ENCODE results near the gene NRL.
A peak's percentile ranks its signal among the peaks of the same experiment; 100 is the strongest.

The NRL gene

DNA sequence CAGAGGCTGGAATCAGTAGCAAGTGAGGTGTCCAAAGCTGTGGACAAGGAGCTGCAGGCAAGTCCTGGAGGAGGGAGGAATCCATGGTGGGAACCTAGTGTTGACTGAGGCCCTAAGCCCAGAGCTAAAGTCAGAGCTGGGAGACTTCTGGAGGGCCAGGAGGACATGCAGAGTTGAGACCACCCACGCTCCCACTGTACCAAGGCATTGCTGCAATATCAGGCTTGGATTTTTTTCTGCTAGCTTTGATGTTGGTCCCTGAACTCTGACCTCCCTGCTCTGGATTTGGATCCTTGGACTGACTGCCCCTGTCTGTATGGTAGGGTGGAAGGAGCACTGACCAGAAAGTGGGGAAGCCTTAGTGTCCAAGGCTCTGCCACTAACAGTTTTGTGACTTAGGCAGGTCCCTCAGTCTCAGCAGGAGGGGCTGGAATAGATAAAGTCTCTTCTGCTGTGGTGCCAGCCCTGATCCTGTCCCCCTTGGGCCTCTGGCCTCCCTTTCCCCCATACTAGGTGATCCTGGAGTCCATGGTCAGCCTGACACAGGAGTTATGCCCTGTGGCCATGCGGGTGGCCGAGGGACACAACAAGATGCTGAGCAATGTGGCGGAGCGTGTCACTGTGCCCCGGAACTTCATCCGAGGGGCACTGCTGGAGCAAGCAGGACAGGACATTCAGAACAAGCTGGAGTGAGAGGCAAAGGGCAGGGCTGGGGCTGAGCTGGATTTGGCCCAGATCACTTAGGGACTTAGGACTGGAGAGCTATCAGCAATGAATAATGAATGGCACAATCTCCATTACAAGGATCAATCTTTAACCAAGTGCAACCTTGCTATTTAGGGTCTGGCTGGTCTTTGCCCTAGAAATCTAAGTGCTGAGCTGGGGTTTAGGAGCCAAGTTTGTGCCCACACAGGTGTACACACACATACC is 53.5 kb downstream of the NRL start:
- H3K4me2 ChIP-seq (ENCODE audit: insufficient read depth, low read length, poor library complexity, severe bottlenecking) = no peak overlapping the region
- no peak overlapping the region for H4K8ac ChIP-seq (ENCODE audit: low read depth, low read length)
- no peaks in the 10 kb centered on the region for H3K36me3 ChIP-seq (replicated peaks in 1 of 2; ENCODE audit: control insufficient read depth in 2 of 2, insufficient read depth in 2 of 2, low read length in 2 of 2)
- no peak overlapping the region for H3K9ac ChIP-seq (ENCODE audit: low read depth, low read length, poor library complexity)
- H2BK5ac ChIP-seq (ENCODE audit: low read length) = no peak overlapping the region
- no peak overlapping the region for H3K4ac ChIP-seq (ENCODE audit: low read length)
- no CpG with 5 or more reads among the region's 7 CpGs for WGBS, 2 donors (ENCODE audit: extremely low coverage in 2 of 2, insufficient read length in 2 of 2, insufficient replicate concordance in 1 of 2)
- H2AK5ac ChIP-seq (ENCODE audit: low read depth, low read length) = no peak overlapping the region
- H3K23ac ChIP-seq (ENCODE audit: low read depth, low read length, poor library complexity) = no peak overlapping the region
- H3K18ac ChIP-seq (ENCODE audit: low read length) = no peak overlapping the region
- no peak overlapping the region for H2BK120ac ChIP-seq (ENCODE audit: low read depth, low read length)
- no peaks in the 10 kb centered on the region for H3K9me3 ChIP-seq (replicated peaks in 1 of 2; ENCODE audit: control insufficient read depth in 2 of 2, insufficient read depth in 1 of 2, low read depth in 1 of 2, low read length in 2 of 2)
- H2BK15ac ChIP-seq (ENCODE audit: low read length) = no peak overlapping the region
- H3K27ac ChIP-seq (replicated peaks; ENCODE audit: low read length) = no peak overlapping the region
- H3K14ac ChIP-seq (ENCODE audit: low read length) = no peak overlapping the region
- H3K79me1 ChIP-seq (ENCODE audit: low read depth, low read length) = no peaks in the 10 kb centered on the region
- H3K27me3 ChIP-seq (ENCODE audit: control insufficient read depth in 3 of 3, insufficient read depth in 3 of 3, low read depth in 1 of 3, low read length in 3 of 3) = no peaks in the 10 kb centered on the region
- no peak overlapping the region for H2AFZ ChIP-seq (ENCODE audit: low read length)
- no peak overlapping the region for H2BK12ac ChIP-seq (ENCODE audit: low read length)
- no peak overlapping the region for H3K4me3 ChIP-seq (ENCODE audit: low read length in 2 of 2)
- no peak overlapping the region for H4K91ac ChIP-seq (ENCODE audit: low read depth, low read length, poor library complexity)
- peaks cover 7 to 8% of the 10 kb centered on the region in 2 donors for H3K4me1 ChIP-seq (ENCODE audit: control insufficient read depth in 2 of 2, insufficient read depth in 1 of 2, low read depth in 1 of 2, low read length in 2 of 2)
- no peak for DNase-seq (ENCODE audit: low spot score)

DNA sequence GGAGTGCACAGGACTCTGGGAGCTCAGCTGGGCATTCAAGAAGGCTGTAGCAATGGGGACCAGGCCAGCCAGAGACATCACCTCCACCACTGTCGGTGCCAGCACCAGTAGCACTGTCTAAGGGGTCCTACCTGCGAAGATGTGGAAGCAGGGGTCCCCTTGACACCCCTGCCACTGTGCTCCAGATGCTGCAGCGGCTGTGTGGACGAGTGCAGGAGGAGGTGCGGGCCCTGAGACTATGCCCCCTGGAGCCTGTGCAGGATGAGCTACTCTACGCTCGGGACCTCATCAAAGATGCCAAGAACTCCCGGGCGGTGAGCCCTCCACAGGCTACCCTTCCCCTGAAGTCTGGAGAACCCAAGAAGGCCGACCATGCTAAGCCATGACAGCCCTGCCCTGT is 54.3 kb downstream of the NRL start:
- Histone ChIP-seq H3K4me3 (ENCODE audit: low read length in 2 of 2) (no peak overlapping the region), H3K27me3 (ENCODE audit: control insufficient read depth in 3 of 3, insufficient read depth in 3 of 3, low read depth in 1 of 3, low read length in 3 of 3) (no peaks in the 10 kb centered on the region), H3K9ac (ENCODE audit: low read depth, low read length, poor library complexity) (peak overlapping the region; percentile 26), H2BK120ac (ENCODE audit: low read depth, low read length) (no peak overlapping the region), H2BK12ac (ENCODE audit: low read length) (no peak overlapping the region), H3K9me3 (replicated peaks in 1 of 2; ENCODE audit: control insufficient read depth in 2 of 2, insufficient read depth in 1 of 2, low read depth in 1 of 2, low read length in 2 of 2) (no peaks in the 10 kb centered on the region), H3K27ac (replicated peaks; ENCODE audit: low read length) (no peak overlapping the region), H2BK5ac (ENCODE audit: low read length) (no peak overlapping the region), H3K36me3 (replicated peaks in 1 of 2; ENCODE audit: control insufficient read depth in 2 of 2, insufficient read depth in 2 of 2, low read length in 2 of 2) (no peaks in the 10 kb centered on the region), H3K4ac (ENCODE audit: low read length) (no peak overlapping the region), H2BK15ac (ENCODE audit: low read length) (no peak overlapping the region), H4K91ac (ENCODE audit: low read depth, low read length, poor library complexity) (no peak overlapping the region), H3K14ac (ENCODE audit: low read length) (no peak overlapping the region), H3K18ac (ENCODE audit: low read length) (no peak overlapping the region), H3K23ac (ENCODE audit: low read depth, low read length, poor library complexity) (no peak overlapping the region), H2AFZ (ENCODE audit: low read length) (no peak overlapping the region), H3K4me1 (ENCODE audit: control insufficient read depth in 2 of 2, insufficient read depth in 1 of 2, low read depth in 1 of 2, low read length in 2 of 2) (peaks cover 7 to 8% of the 10 kb centered on the region in 2 donors), H3K79me1 (ENCODE audit: low read depth, low read length) (no peaks in the 10 kb centered on the region), H2AK5ac (ENCODE audit: low read depth, low read length) (no peak overlapping the region), H3K4me2 (ENCODE audit: insufficient read depth, low read length, poor library complexity, severe bottlenecking) (no peak overlapping the region), H4K8ac (ENCODE audit: low read depth, low read length) (no peak overlapping the region)
- DNase-seq (ENCODE audit: low spot score) = no peak
- WGBS, 2 donors (ENCODE audit: extremely low coverage in 2 of 2, insufficient read length in 2 of 2, insufficient replicate concordance in 1 of 2) = no CpG with 5 or more reads among the region's 10 CpGs

DNA sequence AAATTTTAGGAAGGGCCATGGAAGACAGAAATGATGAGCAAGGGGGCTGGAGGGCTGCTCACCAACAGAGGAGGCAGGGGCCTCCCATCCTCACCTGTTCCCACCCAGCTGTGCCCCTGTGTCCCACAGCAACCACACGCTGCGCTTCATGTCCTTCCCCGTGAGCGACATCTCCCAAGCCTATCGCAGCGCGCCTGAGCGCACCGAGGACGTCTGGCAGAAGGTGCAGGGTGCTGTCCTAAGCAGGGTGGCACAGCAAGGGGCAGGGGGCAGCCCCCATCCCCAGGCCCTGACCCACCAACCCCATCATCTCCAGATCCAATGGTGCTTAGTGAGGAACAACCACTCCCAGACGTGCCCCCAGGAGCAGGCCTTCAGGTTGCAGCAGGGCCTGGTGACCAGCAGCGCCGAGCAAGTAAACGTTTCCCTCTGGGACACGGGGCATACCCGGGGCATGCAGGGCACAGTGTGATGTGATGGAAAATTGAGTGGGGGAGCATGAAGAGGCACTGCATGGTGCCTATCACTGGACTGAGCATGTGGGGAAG is 54.8 kb downstream of the NRL start:
- no peak overlapping the region for H3K27ac ChIP-seq (replicated peaks; ENCODE audit: low read length)
- H2BK5ac ChIP-seq (ENCODE audit: low read length) = no peak overlapping the region
- H4K91ac ChIP-seq (ENCODE audit: low read depth, low read length, poor library complexity) = no peak overlapping the region
- H3K4me3 ChIP-seq (ENCODE audit: low read length in 2 of 2) = peak overlapping the region in 1 of 2 donors; percentile 36
- no peaks in the 10 kb centered on the region for H3K27me3 ChIP-seq (ENCODE audit: control insufficient read depth in 3 of 3, insufficient read depth in 3 of 3, low read depth in 1 of 3, low read length in 3 of 3)
- H3K9ac ChIP-seq (ENCODE audit: low read depth, low read length, poor library complexity) = no peak overlapping the region
- no peaks in the 10 kb centered on the region for H3K79me1 ChIP-seq (ENCODE audit: low read depth, low read length)
- WGBS, 2 donors (ENCODE audit: extremely low coverage in 2 of 2, insufficient read length in 2 of 2, insufficient replicate concordance in 1 of 2) = no CpG with 5 or more reads among the region's 16 CpGs
- H3K9me3 ChIP-seq (replicated peaks in 1 of 2; ENCODE audit: control insufficient read depth in 2 of 2, insufficient read depth in 1 of 2, low read depth in 1 of 2, low read length in 2 of 2) = no peaks in the 10 kb centered on the region
- no peak overlapping the region for H3K14ac ChIP-seq (ENCODE audit: low read length)
- peak overlapping the region; percentile 10 for H2AK5ac ChIP-seq (ENCODE audit: low read depth, low read length)
- no peak overlapping the region for H3K23ac ChIP-seq (ENCODE audit: low read depth, low read length, poor library complexity)
- no peak overlapping the region for H3K4me2 ChIP-seq (ENCODE audit: insufficient read depth, low read length, poor library complexity, severe bottlenecking)
- no peak overlapping the region for H2AFZ ChIP-seq (ENCODE audit: low read length)
- H3K4me1 ChIP-seq (ENCODE audit: control insufficient read depth in 2 of 2, insufficient read depth in 1 of 2, low read depth in 1 of 2, low read length in 2 of 2) = peaks cover 7 to 8% of the 10 kb centered on the region in 2 donors
- no peak overlapping the region for H4K8ac ChIP-seq (ENCODE audit: low read depth, low read length)
- no peak overlapping the region for H3K18ac ChIP-seq (ENCODE audit: low read length)
- H2BK120ac ChIP-seq (ENCODE audit: low read depth, low read length) = no peak overlapping the region
- no peaks in the 10 kb centered on the region for H3K36me3 ChIP-seq (replicated peaks in 1 of 2; ENCODE audit: control insufficient read depth in 2 of 2, insufficient read depth in 2 of 2, low read length in 2 of 2)
- H2BK12ac ChIP-seq (ENCODE audit: low read length) = no peak overlapping the region
- DNase-seq (ENCODE audit: low spot score) = no peak
- peak overlapping the region; percentile 11 for H2BK15ac ChIP-seq (ENCODE audit: low read length)
- H3K4ac ChIP-seq (ENCODE audit: low read length) = no peak overlapping the region

GRCh38 chr14:24058951-24059475 is 55.7 kb downstream of the NRL start:
- Histone ChIP-seq H2BK15ac (ENCODE audit: low read length) (no peak overlapping the region), H3K27me3 (ENCODE audit: control insufficient read depth in 3 of 3, insufficient read depth in 3 of 3, low read depth in 1 of 3, low read length in 3 of 3) (no peaks in the 10 kb centered on the region), H4K8ac (ENCODE audit: low read depth, low read length) (no peak overlapping the region), H2AK5ac (ENCODE audit: low read depth, low read length) (peak overlapping the region; percentile 10), H3K4me2 (ENCODE audit: insufficient read depth, low read length, poor library complexity, severe bottlenecking) (no peak overlapping the region), H2BK120ac (ENCODE audit: low read depth, low read length) (no peak overlapping the region), H3K4me3 (ENCODE audit: low read length in 2 of 2) (no peak overlapping the region), H3K14ac (ENCODE audit: low read length) (no peak overlapping the region), H3K4me1 (ENCODE audit: control insufficient read depth in 2 of 2, insufficient read depth in 1 of 2, low read depth in 1 of 2, low read length in 2 of 2) (peaks cover 7 to 8% of the 10 kb centered on the region in 2 donors), H2BK12ac (ENCODE audit: low read length) (no peak overlapping the region), H3K27ac (replicated peaks; ENCODE audit: low read length) (no peak overlapping the region), H3K79me1 (ENCODE audit: low read depth, low read length) (no peaks in the 10 kb centered on the region), H2AFZ (ENCODE audit: low read length) (no peak overlapping the region), H3K9me3 (replicated peaks in 1 of 2; ENCODE audit: control insufficient read depth in 2 of 2, insufficient read depth in 1 of 2, low read depth in 1 of 2, low read length in 2 of 2) (no peaks in the 10 kb centered on the region), H3K36me3 (replicated peaks in 1 of 2; ENCODE audit: control insufficient read depth in 2 of 2, insufficient read depth in 2 of 2, low read length in 2 of 2) (no peaks in the 10 kb centered on the region), H4K91ac (ENCODE audit: low read depth, low read length, poor library complexity) (no peak overlapping the region), H2BK5ac (ENCODE audit: low read length) (no peak overlapping the region), H3K23ac (ENCODE audit: low read depth, low read length, poor library complexity) (no peak overlapping the region), H3K9ac (ENCODE audit: low read depth, low read length, poor library complexity) (no peak overlapping the region), H3K4ac (ENCODE audit: low read length) (no peak overlapping the region), H3K18ac (ENCODE audit: low read length) (peak overlapping the region; percentile 63)
- no CpG with 5 or more reads among the region's 10 CpGs for WGBS, 2 donors (ENCODE audit: extremely low coverage in 2 of 2, insufficient read length in 2 of 2, insufficient replicate concordance in 1 of 2)
- DNase-seq (ENCODE audit: low spot score) = no peak
